ENCODE measurements around the gene TRAPPC4. TPM values are rescaled to one million over a fixed set of nuclear protein-coding genes. Genes with fewer than 3 reads are reported as not detected.
A peak's percentile ranks its signal among the peaks of the same experiment; 100 is the strongest.

TRAPPC4 gene
- total RNA-seq (2021; fragmentation: NEBNext Ultra II Directional; extraction: Animal tissue kit (Norgen Biotek cat#: 25700)) (88.6 and 94.3 TPM in 2 replicates), polyA plus RNA-seq (2011; rRNA removed) (223 and 240 TPM in 2 replicates), polyA minus RNA-seq (2011; rRNA and poly(A)+ RNA removed) (100 and 133 TPM in 2 replicates)
- 245 TPM for polyA plus RNA-seq (2011; cell fraction: cytosol; rRNA removed)
- polyA plus RNA-seq (2011; cell fraction: nucleus; rRNA removed), result 104 TPM
- polyA plus RNA-seq (2012, experiment 1 of 2), result 108 to 134 TPM (median 120 TPM) in 4 replicates
- 19.3 TPM for polyA plus RNA-seq (2012, experiment 2 of 2)
- polyA plus RNA-seq (2013, experiment 1 of 2), result 86.2 TPM
- polyA plus RNA-seq (2013, experiment 2 of 2), result 95.7 TPM
- 26.9 TPM for polyA minus RNA-seq (2011; cell fraction: cytosol; rRNA and poly(A)+ RNA removed)
- polyA minus RNA-seq (2011; cell fraction: nucleus; rRNA and poly(A)+ RNA removed), result 47.6 TPM
- long read RNA-seq, experiment 1, transcript TRAPPC4-214 (5 exons, 1,759 nt), result major isoform, 105 of 130 reads
- long read RNA-seq, experiment 1, transcript TRAPPC4-210 (4 exons, 1,135 nt), result minor isoform, 7 of 130 reads
- long read RNA-seq, experiment 1, partial matches to known transcripts, result 3 of 130 reads
- long read RNA-seq, experiment 1, other reads (novel, unspliced or antisense), result 5 of 130 reads
- long read RNA-seq, experiment 2, transcript TRAPPC4-214 (5 exons, 1,759 nt), result major isoform, 238 of 245 reads
- long read RNA-seq, experiment 2, partial matches to known transcripts, result 0 of 245 reads
- long read RNA-seq, experiment 2, other reads (novel, unspliced or antisense), result 2 of 245 reads

- Histone ChIP-seq H3K27ac (ENCODE audit: low read depth, low read length) (peak within 1 kb of the TSS; percentile 84), H3K36me3 (ENCODE audit: control insufficient read depth in 2 of 4, insufficient read depth in 4 of 4, low read length in 3 of 4) (peaks cover 32 to 55% (median 40%) of the 10 kb centered on the region in 4 experiments), H2AFZ (ENCODE audit: low read length) (peak within 1 kb of the TSS; percentile 37; the same call in 1 of the 2 replicates), H4K20me1 (replicated peaks in 1 of 2; ENCODE audit: control insufficient read depth in 1 of 2, insufficient read depth in 2 of 2, low read length in 2 of 2) (peaks cover 3 to 7% of the 10 kb centered on the region in 2 experiments), H3K4me1 (replicated peaks in 1 of 4; ENCODE audit: control insufficient read depth in 3 of 4, insufficient read depth in 4 of 4, low read length in 3 of 4) (peaks cover 0 to 9% (median 2%) of the 10 kb centered on the region in 4 experiments; a peak in 4 of 7 replicates), H2BK20ac (ENCODE audit: low read length) (no peak within 1 kb of the TSS), H3K4ac (replicated peaks; ENCODE audit: insufficient read length, low read depth, low read length) (peak within 1 kb of the TSS; percentile 99), H2AK5ac (ENCODE audit: low read depth, low read length) (no peak within 1 kb of the TSS), H3K9me3 (ENCODE audit: insufficient read depth in 2 of 2, low read depth in 1 of 2, low read length in 1 of 2) (no peaks in the 10 kb centered on the region), H2BK120ac (replicated peaks; ENCODE audit: low read depth, low read length) (no peak within 1 kb of the TSS), H3K23me2 (ENCODE audit: low read depth, low read length) (no peaks in the 10 kb centered on the region; the same call in 1 of the 2 replicates), H3K4me3 (ENCODE audit: extremely low read depth in 1 of 4, insufficient read depth in 2 of 4, low read depth in 3 of 4, low read length in 4 of 4) (peak within 1 kb of the TSS; percentile 93 to 99 (median 95)), H3K4me2 (ENCODE audit: insufficient read depth in 1 of 2, low read depth in 2 of 2, low read length in 2 of 2) (peak within 1 kb of the TSS; percentile 68 to 75), H3K18ac (ENCODE audit: extremely low read depth, low read length) (peak within 1 kb of the TSS; percentile 98), H4K5ac (ENCODE audit: insufficient read length, low read depth, low read length) (peak within 1 kb of the TSS; percentile 100), H4K91ac (replicated peaks; ENCODE audit: insufficient read length, low read length) (peak within 1 kb of the TSS; percentile 100), H3K56ac (replicated peaks; ENCODE audit: insufficient read length, low read depth, low read length) (peak within 1 kb of the TSS; percentile 94), H3K79me2 (ENCODE audit: control insufficient read depth in 1 of 2, insufficient read depth in 2 of 2, low read length in 2 of 2) (peaks cover 15 to 52% of the 10 kb centered on the region in 2 experiments; a peak in 3 of 4 replicates), H2BK5ac (ENCODE audit: low read depth, low read length) (peak within 1 kb of the TSS; percentile 89), H3K9ac (replicated peaks in 1 of 4; ENCODE audit: extremely low read depth in 1 of 4, low read depth in 3 of 4, low read length in 3 of 4) (peak within 1 kb of the TSS; percentile 92 to 97 (median 96)), H3K79me1 (ENCODE audit: low read depth, low read length) (peaks cover 5% of the 10 kb centered on the region), H4K8ac (ENCODE audit: extremely low read depth, insufficient read depth, low read length) (peak within 1 kb of the TSS; percentile 98), H3K27me3 (replicated peaks in 1 of 4; ENCODE audit: control insufficient read depth in 3 of 4, extremely low read depth in 1 of 4, insufficient read depth in 3 of 4, low read length in 3 of 4) (no peaks in the 10 kb centered on the region), H2BK12ac (ENCODE audit: low read depth, low read length) (no peak within 1 kb of the TSS), H3K23ac (ENCODE audit: insufficient read length) (no peak within 1 kb of the TSS), H2BK15ac (ENCODE audit: low read length) (peak within 1 kb of the TSS; percentile 85; the same call in 1 of the 2 replicates), H3K14ac (ENCODE audit: insufficient read length) (no peak within 1 kb of the TSS)
- DNase-seq (ENCODE audit: low read depth in 1 of 2, low spot score in 2 of 2) (peak; percentile 88 to 90), FAIRE-seq (no peak)
- ChIA-PET POLR2A (ENCODE audit: partially characterized antibody) (interaction anchor here (0.7 to 18.5 kb wide), 23 partner anchors 8 to 400 kb away, joined by 3 to 264 read pairs (median 4); partner anchors contain the start of genes CENATAC, DDX6, DPAGT1 and HMBS), CTCF (ENCODE audit: partially characterized antibody) (interaction anchor here (0.8 to 3.0 kb wide), 4 partner anchors 12 to 345 kb away, joined by 3 to 12 read pairs (median 4); partner anchors contain the start of gene SLC37A4)
- WGBS, 2 experiments (ENCODE audit: extremely low coverage in 1 of 2, insufficient coverage in 1 of 2, insufficient read length in 1 of 2, insufficient replicate concordance in 2 of 2, low coverage in 1 of 2, low lambda C conversion rate in 2 of 2, missing lambda C conversion rate in 1 of 2), result 1% methylated on average over 58 of the region's 63 CpGs; no CpG with 5 or more reads in 1 of the 2 experiments
- peak; percentile 10; the same call in 1 of the 2 replicates for TF ChIP-seq SP1 (IDR thresholded peaks at IDR 0.05; ENCODE audit: low read depth, low read length)
- peak; percentile 90 for TF ChIP-seq POLR2AphosphoS5 (IDR thresholded peaks at IDR 0.05; ENCODE audit: low read depth, low read length)
- no peak for TF ChIP-seq JUN (IDR thresholded peaks at IDR 0.05; ENCODE audit: low read depth, low read length)
- no peak for TF ChIP-seq BCL11A (IDR thresholded peaks at IDR 0.05; ENCODE audit: low read depth in 2 of 2, low read length in 2 of 2)
- peak; percentile 83 for TF ChIP-seq YY1 (IDR thresholded peaks at IDR 0.05; ENCODE audit: low read depth, low read length)
- no peak for TF ChIP-seq TEAD4 (IDR thresholded peaks at IDR 0.05; ENCODE audit: low read depth, low read length)
- no peak for TF ChIP-seq CTBP2 (IDR thresholded peaks at IDR 0.05; ENCODE audit: borderline replicate concordance, insufficient read depth, insufficient read length, low read length)
Observed at GRCh38 chr11:119018074-119018938, at the start of gene TRAPPC4, which contains the start of gene RPS25. TSS of gene TRAPPC4 (plus strand) at chr11:119018766. CDS start at chr11:119018796, 30 bp downstream. TSS of gene RPS25 (minus strand) at chr11:119018343. CDS start at chr11:119018284, 59 bp downstream.
